ENCODE data around the gene ERG. TPM values are rescaled to one million over a fixed set of nuclear protein-coding genes. Genes with fewer than 3 reads are reported as not detected.

ERG gene
- total and polyA plus RNA-seq, 2 of the 8 experiments (the other 6 are each of a cell fraction or from before 2014, with no cell fraction given), result 1.0 to 3.0 TPM

- no peak for TF ChIP-seq MAFK (IDR thresholded peaks at IDR 0.05; ENCODE audit: low read depth, low read length)
Observed at GRCh38 chr21:38438462-38438893, 59.8 kb downstream of the ERG start (continued).

Measured in H1 (cell line).